Activated CD4-positive, alpha-beta T cell treated with anti-CD3 and anti-CD28 coated beads, Interleukin-2, amount 50 U/mL, for 24 hours (primary cell): Measurements from ENCODE around the gene PITPNM2.

Experiments used
- DNase-seq, 2 donors: peaks; one replicate each; pipeline ENCODE4 v3.0.0-alpha.2; 2020; ENCODE audit warnings: low read depth in 1 of 2, low spot score in 1 of 2

The PITPNM2 gene

DNA sequence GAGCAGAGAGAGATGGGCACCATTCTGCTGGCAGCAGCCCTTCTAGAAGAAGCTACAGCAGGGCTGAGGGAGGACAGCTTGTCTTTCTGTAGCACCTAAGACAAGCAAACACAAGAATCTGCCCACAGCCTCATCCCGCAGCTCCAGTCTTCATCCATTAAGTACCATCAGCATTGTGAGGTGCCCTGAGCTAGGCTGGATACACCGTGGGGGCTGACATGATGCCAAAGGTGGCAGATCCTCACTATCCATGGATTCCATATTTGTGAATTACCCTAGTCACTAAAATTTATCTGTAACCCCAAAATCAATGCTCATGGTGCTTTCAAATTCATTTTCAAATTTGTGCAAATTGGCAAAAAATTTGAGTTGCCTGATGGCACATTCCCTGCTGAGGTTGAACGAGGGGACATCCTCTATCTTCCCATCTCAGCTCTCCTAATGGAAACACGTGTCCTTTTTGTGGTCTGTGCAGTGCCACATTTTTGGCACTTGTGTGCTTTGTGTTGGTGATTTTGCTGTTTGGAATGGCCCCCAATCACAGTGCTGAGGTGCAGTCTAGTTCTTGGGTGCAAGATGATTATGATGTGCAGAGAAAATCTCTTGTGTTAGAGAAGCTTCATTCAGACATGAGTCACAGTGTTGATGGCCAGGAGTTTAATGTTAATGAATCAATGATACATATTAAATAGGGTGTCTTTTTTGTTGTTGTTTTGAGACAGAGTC lies 7.0 kb downstream of the PITPNM2 start:
- DNase-seq, result no peak

DNA sequence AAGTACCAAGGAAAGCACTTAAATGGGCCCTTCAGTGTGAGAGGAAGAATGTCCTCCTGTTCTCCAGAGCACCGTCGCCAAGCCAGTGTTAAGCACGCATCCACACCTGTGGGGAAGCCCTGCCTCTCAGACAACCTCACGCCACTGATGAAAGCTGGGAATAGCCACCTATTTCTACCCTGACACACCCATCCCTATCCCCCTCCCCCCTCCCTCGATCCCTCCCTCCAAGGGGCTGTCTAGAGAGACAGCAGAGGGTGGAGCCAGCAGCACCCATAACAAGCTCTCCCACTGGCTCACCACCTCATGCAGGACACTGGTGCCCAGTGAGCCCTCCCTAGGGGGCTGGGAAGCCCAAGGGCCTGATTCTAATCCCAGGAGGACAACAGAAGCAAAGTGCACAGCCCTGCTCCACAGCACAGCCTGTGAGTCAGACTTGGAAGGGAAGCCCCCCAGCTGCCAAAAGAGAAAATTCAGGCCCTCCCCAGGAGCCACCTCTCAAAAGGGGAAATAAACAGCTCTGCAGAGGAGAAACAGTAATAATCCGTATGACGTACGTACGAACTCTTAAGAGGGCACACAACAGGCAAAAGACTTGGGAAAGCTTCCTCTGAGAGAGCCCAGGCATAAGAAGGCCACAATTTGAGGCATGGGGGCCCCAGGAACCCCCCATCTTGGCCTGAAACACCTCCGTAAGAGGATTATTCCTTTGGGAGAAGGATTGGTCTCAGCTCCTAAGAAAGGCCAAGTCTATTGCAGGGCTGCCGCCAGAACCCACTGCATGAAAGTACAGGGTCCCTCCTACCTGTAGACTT lies 7.8 kb downstream of the PITPNM2 start:
- no peak for DNase-seq

- DNase-seq, result no peak
Measured at GRCh38 chr12:123142518-123142840, 8.4 kb downstream of the PITPNM2 start.

DNA sequence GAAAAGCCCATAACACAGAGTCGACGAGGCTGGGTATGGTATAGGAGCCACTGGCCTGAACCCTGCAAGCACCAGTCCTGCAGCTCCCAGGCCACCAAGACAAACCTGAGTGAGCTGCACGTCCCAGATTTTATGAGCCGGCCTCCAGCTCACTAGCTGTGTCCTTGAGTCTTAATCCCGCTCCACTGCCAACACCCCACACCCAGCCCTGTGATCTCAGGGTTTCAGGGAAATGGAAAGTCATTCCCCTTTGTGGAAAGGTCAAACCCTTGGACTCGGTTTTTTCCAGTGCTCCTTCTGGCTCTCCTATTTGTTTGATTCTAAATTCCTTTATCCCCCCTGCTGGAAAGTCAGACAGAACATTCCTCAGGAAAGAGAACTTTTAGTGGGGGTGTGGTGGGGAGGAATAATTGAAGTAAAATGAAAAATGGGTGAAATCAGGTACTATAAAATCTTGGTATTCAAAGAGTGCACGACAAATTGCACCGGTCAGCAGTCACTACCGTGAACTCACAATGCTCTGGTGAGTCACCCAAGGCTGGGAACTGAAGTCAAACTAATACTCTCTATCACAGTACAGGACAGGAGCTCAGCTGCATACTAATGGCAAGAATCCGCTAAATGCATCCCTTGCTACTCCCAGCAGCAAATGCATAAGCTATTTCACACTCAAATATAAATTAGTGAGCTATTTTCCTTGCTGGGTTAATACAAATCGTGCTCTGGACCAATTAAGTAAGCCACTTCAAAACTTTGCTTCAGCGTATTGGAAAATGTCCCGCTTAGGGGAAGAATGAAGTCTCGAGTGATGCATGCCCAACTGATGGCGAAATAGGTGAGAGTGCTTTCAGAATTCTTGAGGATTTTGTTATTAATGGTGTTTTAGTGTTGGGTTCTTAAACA lies 9.0 kb downstream of the PITPNM2 start:
- DNase-seq, result no peak

GRCh38 chr12:123140676-123141614 lies 9.9 kb downstream of the PITPNM2 start:
- no peak for DNase-seq

DNA sequence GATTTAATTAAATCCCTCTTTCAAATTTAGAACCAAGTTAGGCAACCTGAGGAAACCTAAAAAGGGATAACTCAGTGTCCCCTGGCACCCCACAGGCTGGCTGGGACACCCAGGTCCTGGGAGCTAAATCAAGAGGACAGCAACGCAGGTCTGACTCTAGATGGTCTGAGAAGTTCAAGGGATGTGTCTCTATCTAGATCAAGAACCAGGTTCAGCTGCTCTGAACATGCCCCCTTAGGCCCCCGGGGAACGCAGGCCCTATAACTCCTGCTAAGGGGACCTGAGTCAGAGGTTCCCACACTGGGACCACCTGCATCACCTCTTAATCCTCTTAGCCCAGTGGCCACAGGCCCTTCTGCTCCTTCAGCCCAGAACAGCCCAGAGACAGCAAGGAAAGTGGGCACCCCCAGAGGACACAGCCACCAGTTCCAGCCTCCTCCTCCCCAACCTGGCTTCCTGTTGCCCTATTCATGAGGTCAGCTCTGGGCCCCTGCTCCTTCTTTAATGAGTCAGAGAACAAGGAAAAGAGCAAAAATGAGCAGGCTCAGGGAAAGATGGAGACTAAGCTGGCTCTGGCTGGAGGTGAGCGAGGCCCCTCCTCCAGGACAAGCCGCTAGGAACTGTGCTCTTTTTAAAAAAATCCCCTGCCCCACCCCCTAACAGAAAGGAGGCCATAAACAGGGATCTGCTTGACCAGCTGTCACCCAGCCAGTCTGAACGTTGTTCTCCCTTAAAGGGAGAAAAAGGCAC lies 10.8 kb downstream of the PITPNM2 start:
- no peak for DNase-seq

GRCh38 chr12:123135688-123136087 lies 15.2 kb downstream of the PITPNM2 start:
- no peak for DNase-seq

GRCh38 chr12:123134826-123135225 lies 16.1 kb downstream of the PITPNM2 start:
- DNase-seq, result no peak

- no peak for DNase-seq
Measured at GRCh38 chr12:123134271-123134671, 16.6 kb downstream of the PITPNM2 start.

- no peak for DNase-seq
Measured at GRCh38 chr12:123133701-123134100, 17.2 kb downstream of the PITPNM2 start.

DNA sequence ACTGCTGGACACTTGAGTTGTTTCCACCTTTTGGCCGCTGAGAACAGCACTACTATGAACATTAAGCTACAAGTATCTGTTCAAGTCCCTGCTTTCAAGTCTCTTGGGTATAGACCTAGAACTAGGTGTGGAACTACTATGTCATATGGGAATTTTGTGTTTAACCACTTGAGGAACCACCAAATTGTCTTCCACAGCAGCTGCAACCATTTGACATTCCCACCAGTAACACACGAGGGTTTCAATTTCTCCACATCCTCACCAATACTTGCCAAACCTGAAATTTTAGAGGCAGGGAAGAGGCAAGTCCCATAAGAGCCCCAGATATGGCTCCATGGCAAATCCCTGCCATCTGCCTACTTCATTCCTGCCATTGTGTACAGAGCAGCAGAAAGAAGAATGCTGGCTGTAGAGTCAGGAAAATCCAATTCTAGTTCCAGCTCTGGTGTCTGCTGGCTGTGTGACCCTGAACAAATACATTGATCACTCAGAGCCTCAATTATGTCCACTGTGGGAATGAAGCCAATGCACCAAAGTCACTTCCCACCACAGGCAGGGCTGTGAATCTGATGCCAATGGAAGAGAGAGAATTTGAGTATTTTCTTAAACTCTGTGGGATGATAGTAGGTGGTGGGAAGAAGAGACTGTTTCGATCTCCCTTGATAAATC lies 17.8 kb downstream of the PITPNM2 start:
- no peak for DNase-seq

DNA sequence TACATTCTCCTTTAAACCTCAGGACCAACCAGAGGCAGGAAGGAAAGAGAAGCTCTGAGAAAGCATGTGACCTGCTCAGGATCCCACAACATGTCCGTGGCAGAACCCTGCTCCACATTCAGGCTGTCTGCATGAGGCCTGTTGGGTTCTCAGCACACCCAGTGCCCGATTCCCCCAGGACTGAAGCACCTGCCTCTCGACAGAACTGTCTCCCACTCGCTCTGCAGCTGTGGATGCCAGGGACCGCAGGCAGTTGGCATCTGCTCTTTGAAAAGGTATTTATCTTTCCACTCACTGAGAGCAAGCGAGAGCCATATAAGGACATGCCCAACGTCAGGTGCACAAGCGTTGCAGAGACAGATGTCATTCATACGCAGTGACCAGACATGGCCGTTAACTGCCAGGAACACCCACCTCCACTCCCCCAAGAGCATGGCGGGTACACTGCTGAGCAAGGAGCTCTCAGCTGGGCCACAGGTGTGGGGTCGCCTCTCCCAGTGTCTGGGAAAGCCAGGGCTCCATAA lies 18.9 kb downstream of the PITPNM2 start:
- no peak for DNase-seq

DNA sequence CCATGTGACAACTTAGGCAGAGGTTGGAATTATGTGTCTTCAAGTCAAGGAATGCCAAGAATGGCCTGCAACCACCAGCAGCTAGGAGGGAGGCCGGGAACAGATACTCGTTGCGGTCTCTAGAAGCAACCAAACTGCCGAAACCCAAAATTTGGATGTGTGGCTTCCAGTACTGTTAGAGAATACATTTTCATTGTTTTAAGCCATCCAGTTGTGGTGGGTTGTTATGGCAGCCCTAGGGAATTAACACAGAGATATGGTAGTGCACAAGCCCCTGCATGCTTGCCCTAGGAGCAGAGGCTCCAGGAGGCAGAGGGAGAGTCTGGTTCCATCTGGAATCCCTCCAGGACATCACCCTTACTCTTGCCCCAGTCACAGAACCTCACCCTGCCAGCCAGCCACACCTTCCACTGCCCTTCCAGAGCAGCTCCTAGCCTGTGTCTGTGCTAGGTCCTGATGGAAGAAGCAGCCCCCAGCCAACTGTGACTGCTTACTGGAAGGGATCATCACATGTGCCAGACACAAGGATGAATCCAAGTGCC lies 19.5 kb downstream of the PITPNM2 start:
- DNase-seq, result no peak

DNA sequence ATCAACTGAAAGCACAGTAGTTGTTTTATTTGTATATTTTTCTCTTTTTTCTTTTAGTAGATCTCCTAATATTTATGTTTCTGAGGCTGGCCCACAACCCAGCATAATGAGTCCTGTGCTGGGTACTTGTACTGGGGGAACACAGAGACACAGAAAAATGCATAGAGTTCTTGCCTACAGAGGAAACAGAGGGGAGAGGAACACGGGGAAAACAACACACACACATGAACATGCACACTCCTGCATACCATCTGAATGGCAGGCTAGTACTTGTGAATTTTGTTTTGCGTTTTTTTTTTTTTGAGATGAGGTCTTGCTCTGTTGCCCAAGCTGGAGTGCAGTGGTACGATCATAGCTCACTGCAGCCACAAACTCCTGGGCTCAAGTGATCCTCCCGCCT lies 21.3 kb downstream of the PITPNM2 start:
- no peak for DNase-seq

GRCh38 chr12:123127182-123127495 lies 23.8 kb downstream of the PITPNM2 start:
- no peak for DNase-seq

GRCh38 chr12:123126294-123127181 lies 24.4 kb downstream of the PITPNM2 start:
- DNase-seq, result no peak

DNA sequence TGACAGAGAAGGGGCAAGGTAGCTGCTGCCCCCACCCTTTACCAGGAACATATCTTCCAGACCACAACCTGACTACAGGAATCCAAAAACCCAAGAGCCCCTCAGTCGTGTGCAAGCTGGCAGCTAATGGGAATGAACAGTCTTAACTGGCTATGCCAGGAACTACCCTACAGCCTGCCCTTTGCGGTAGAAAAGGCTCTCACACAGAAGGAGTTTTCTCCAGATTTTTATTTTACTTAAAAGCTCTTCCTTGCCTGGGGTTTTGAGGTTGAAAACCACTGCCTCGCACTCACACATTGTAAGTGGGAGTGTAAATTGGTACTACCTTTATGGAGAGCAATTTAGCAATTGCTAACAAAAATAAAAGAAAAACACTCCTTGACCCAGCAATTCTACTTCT lies 28.3 kb downstream of the PITPNM2 start:
- DNase-seq, result no peak

GRCh38 chr12:123121670-123122069 lies 29.2 kb downstream of the PITPNM2 start:
- DNase-seq, result no peak
